GM19043 (cell line): ENCODE results near the gene SV2B.

Source experiments
- ATAC-seq: cut with Tn5 transposase; IDR thresholded peaks from one replicate; pipeline ENCODE4 v1.9.1; 2021; ENCODE audit warnings: low read depth; ENCODE audit not compliant: unreplicated experiment

Gene SV2B

GRCh38 chr15:91101608-91101920 lies 1.5 kb downstream of the SV2B start:
- ATAC-seq, result no peak

- ATAC-seq, result no peak
Measured at GRCh38 chr15:91102546-91103330, 2.7 kb downstream of the SV2B start.

DNA sequence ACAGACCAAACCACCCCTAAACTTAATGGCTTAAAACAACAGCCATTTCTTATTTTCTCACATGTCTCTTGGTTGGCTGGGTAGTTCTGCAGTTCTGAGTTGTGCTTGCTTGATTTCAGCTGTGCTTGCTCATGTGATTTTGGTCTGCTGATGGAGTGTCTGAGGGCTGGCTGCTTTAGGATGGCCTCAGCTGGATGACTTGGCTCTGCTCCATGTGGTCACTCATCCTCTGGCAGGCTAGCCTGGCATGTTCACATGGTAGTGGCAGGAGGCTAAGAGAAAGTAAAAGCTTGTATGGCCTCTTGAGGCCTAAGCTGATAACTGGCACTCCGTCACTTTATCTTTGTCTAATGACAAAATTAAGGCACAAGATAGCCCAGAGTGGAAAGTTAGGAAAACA lies 4.1 kb downstream of the SV2B start:
- no peak for ATAC-seq

- ATAC-seq, result no peak
Measured at GRCh38 chr15:91108421-91108820, 8.4 kb downstream of the SV2B start.

- ATAC-seq, result no peak
Measured at GRCh38 chr15:91109885-91110284, 9.8 kb downstream of the SV2B start.

DNA sequence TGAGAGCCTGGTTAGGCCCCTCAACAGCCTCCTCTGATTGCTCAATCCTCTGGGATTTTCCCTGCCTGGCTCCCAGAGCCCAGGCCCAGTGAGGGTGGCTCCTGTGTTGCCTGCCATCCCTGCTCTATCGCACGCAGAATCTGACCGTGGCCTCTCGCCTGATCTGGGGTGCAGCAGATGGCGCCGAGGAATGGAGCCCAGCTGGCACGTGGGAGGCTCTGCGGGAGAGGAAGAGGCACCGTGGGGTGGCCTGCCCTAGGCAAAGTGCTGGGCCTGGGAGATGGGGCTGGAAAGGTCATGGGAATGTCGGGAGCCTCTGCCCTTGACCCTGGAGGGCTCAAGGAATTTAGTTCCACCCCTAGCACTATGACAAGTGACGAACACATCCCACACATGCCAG lies 10.3 kb downstream of the SV2B start:
- no peak for ATAC-seq

DNA sequence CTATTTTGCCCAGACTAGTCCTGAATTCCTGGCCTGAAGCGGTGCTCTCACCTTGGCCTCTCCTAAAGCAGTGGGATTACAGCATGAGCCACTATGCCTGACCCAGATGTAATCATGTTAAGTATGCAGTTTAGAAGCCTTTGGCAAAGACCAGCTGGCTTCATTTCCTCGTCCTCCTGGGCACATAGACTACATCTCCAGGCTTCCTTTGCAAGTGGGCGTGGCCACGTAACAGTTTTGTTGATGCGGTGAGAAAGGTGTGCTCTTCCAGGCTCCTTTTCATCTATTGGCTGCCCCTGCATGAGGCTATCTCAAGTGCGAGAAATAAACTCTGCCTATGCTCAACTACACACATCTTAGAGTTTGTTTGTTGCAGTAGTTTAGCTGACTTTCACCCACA lies 13.0 kb downstream of the SV2B start:
- ATAC-seq, result no peak

GRCh38 chr15:91114301-91114700 lies 14.2 kb downstream of the SV2B start:
- no peak for ATAC-seq

DNA sequence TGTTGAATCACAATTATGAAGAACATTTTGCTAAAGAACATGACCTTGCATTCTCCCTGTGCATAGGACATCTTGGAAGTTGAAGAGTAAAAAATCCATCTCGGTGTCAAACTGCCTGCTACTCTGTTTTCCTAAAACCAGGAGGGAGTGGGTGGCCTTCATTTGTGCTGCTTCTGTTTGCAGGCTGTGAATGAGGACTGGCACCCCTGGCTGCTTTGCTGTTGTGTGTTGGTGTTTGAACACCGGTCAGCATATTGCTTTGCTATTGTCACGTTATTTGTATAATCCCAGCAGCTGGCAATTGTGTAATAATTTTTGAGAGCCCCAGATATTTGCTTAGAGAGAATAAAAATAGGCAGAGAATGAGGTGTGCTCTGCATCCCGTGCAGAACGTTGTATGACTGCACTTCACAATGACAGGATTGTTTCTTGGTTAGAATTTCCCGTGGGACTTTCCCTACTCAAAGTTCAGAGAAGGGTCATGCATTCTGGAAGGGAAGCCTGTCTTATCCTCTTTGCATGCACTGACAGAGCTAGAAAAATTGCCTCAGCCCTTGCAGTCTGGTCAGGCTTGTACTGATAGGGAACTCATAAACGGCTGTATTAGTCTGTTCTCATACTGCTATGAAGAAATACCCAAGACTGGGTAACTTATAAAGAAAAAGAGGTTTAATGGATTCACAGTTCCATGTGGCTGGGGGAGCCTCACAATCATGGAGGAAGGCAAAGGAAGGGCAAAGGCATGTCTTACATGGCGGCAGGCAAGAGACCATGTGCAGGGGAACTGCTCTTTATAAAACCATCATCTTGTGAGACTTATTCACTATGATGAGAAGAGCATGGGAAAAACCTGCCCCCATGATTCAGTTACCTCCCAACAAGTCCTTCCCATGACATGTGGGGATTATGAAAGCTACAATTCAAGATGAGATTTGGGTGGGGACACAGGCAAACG lies 16.3 kb downstream of the SV2B start:
- ATAC-seq, result peak; percentile 88

GRCh38 chr15:91117375-91117774 lies 17.3 kb downstream of the SV2B start:
- ATAC-seq, result no peak

- ATAC-seq, result no peak
Measured at GRCh38 chr15:91118817-91119590, 18.9 kb downstream of the SV2B start.

DNA sequence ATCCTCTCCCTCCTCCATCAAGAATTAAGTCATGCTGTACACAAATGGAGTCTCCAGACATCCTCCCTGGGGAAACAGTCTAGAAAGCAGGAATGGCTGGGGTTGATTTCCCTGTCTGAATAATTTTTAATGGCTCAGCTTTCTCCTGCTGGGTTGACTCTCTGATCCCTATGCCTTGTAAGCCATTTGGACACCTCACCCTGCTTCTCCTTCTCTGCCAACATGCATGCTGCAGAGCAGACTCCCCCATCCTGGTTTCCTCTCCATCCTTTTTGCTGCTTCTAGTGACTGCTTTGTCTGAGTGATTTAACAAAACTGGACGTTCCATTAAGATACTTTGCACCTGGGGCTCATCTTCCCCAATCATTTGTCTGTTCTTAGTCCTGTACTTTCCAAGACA lies 22.2 kb downstream of the SV2B start:
- ATAC-seq, result no peak

- no peak for ATAC-seq
Measured at GRCh38 chr15:91124132-91124531, 24.1 kb downstream of the SV2B start.

GRCh38 chr15:91125162-91125561 lies 25.1 kb downstream of the SV2B start:
- no peak for ATAC-seq

DNA sequence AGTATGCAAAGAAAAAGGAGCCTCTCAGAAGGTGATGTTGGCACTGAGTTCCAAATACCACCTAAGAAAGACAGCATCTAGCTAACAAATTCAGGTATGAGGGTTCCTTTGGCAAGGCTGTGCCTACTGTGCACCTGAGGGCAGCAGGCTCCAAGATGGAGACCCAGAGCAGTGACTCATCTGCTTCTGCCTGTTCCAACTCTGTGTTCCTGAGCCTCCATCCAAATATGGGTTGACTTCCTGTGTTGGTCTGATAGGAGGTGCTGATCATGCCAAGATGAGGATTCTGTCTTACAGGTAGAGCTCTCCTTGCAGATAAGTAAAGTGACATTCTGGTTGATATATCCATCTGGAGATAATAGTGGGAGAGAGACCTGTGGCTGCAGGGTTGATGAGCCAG lies 26.0 kb downstream of the SV2B start:
- ATAC-seq, result no peak

- ATAC-seq, result no peak
Measured at GRCh38 chr15:91127236-91127955, 27.3 kb downstream of the SV2B start.

GRCh38 chr15:91128016-91128415 lies 28.0 kb downstream of the SV2B start:
- no peak for ATAC-seq

DNA sequence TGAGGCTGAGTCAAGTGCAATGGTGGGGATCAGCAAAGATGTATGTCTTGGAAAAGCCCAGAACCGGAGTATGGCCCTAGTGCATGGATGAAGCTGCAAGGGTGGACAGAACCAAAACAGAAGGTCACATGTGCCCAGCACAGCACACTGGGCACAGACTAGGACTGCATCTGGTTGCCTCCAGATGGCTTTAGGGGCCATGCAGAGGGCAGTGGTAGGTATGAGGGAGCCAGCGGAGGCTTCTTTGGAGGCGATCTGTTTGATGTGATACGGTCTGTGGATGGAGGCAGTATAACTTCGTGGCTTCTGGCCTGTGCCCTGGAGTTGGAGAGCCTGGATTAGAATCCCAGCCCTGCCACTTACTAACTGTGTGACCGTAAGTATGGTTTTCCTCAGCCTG lies 29.4 kb downstream of the SV2B start:
- ATAC-seq, result no peak

DNA sequence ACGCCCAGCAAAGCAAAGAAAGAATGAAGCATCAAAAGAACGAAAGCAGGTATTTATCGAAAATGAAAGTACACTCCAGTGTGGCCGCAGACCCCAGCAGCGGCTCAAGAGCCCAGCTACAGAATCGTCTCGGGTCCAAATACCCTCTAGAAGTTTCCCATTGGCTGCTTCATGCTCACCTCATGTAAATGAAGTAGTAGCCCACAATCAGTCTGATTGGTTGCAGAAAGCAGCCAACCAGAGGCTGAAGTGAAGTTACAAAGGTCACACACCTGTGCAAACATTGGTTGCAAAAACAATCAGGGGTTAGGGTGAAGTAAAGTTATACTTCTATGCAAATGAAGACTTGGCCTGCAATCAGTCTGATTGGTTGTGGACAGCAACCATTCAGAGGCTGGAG lies 32.0 kb downstream of the SV2B start:
- ATAC-seq, result no peak

GRCh38 chr15:91133511-91133910 lies 33.5 kb downstream of the SV2B start:
- no peak for ATAC-seq
